GM21717 (cell line): ENCODE data around the gene GRAMD2B.
"Not testable (repeated sequence)": the region's sequence is repeated elsewhere in the genome, so short reads cannot be mapped to it uniquely, and the experiment has no call there.

Experiments used
- ATAC-seq: cut with Tn5 transposase; IDR thresholded peaks from one replicate; pipeline ENCODE4 v1.9.1; 2021; ENCODE audit warnings: mild to moderate bottlenecking, moderate library complexity; ENCODE audit not compliant: unreplicated experiment

The GRAMD2B gene

GRCh38 chr5:126403876-126404275, 19.3 kb upstream of the GRAMD2B start:
- ATAC-seq, result no peak

DNA sequence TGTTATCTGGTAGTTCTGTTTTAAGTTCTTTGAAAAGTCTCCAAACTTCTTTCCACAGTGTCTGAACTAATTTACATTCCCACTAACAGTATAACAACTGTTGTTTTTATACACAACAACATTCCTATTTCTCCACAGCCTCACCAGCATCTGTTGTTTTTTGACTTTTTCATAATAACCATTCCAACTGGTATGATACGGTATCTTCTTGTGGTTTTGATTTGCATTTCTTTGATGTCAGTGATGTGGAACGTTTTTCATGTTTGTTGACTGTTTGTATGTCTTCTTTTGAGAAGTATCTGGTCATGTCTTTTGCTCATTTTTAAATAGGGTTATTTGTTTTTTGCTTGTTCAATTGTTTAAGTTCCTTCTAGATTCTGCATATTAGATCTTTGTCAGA, 12.6 kb upstream of the GRAMD2B start:
- no peak for ATAC-seq

DNA sequence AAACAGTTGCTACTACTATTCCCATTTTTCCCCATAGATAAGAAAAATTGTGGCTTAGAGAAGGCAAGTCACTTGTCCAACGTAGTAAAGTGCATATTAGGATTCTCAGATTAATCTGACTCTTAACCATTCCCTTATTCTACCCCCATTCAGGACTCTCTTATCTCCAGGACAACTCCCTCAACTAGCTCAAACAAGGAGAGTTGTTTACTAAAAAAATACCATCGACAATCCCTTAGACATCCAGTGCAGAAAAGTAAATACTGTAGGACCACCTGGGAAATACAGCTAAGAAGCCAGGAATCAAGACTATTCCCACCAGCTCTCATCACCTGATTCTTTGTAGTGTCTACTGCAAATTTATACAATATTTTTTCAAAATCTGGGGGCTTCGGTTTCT, 9.4 kb upstream of the GRAMD2B start:
- ATAC-seq, result no peak

GRCh38 chr5:126414874-126415502, 8.2 kb upstream of the GRAMD2B start:
- no peak for ATAC-seq

- ATAC-seq, result no peak
Measured at GRCh38 chr5:126415789-126416188, 7.4 kb upstream of the GRAMD2B start.

GRCh38 chr5:126416266-126416925, 6.8 kb upstream of the GRAMD2B start:
- ATAC-seq, result no peak

- ATAC-seq, result no peak
Measured at GRCh38 chr5:126417178-126417577, 6.0 kb upstream of the GRAMD2B start.

DNA sequence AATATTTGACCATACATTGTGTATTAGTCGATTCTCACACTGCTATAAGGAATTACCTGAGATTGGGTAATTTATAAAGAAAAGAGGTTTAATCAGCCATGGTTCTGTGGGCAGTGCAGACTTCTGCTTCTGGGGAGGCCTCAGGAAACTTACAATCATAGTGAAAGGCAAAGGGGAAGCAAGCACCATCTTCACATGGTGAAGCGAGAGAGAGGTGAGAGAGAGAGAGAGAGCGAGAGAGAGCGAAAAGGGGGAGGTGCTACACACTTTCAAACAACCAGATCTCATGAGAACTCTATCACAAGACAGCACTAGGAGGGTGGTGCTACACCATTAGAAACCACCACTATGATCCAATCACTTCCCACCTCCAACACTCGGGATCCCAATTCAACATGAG, 4.1 kb upstream of the GRAMD2B start:
- no peak for ATAC-seq

- ATAC-seq, result no peak
Measured at GRCh38 chr5:126428421-126428820, 5.2 kb downstream of the GRAMD2B start.

GRCh38 chr5:126430631-126431030, 7.4 kb downstream of the GRAMD2B start:
- no peak for ATAC-seq

DNA sequence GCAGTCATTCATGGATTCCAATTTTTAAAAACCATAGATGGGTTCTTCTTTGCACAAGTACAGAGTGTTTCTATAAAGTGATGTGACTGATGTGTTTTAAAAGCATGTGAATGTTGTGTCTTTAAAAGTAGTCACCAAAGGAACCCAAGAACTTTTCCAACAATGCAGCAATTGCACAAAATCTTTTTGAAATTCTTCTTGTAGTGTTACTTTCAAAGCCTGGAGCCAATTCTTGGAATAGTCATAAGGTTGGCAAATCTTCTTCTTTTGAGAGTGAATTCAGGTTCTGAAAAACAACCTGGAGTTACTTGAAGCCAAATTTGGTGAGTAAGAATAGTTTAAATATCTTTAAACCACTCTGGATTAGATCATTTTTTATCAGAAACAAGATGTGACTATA, 10.5 kb downstream of the GRAMD2B start:
- no peak for ATAC-seq

DNA sequence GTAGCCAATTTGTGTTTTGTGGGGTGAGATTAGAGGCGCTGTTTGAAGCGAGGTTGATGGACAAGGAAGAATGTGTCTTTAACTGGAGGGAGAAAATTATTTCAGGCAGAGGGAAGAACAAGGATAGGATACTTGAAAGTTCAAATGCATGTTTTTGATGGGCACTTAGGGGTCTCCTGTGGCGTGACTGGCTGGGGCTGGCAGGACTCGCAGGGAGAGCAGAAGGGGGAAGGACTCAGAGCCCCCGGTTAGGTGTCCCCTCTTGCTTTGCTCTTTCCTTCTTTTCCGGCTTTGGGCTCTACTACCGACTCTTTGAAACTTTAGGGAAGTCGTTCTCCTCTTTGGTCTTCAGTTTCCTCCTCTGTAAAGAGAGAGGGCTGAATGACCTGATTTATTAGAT, 12.1 kb downstream of the GRAMD2B start:
- ATAC-seq, result no peak

GRCh38 chr5:126435714-126436113, 12.5 kb downstream of the GRAMD2B start:
- ATAC-seq, result no peak

DNA sequence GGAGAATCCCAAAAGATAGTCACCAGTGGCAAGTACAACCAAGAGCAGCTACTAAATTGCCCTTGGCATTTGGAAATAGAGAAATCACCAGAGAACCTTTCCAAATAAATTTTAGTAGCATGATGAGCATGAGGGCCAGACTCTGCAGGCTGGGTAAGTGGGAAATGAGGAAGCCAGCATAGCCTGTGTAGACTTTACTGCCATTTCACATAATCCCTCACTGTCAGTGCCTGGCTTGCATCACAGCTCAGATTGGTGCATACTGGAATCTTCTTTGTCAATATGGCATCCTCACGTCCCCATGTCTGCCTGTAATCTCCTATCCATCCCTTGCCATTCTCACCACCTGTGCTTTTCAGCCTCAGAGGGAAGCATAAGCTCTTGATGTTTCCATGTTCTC, 14.5 kb downstream of the GRAMD2B start:
- ATAC-seq, result peak; percentile 14

- peak; percentile 89 for ATAC-seq
Measured at GRCh38 chr5:126438267-126438666, 15.1 kb downstream of the GRAMD2B start.

GRCh38 chr5:126438868-126439267, 15.7 kb downstream of the GRAMD2B start:
- ATAC-seq, result no peak

- ATAC-seq, result not testable (repeated sequence)
Measured at GRCh38 chr5:126439724-126440123, 16.5 kb downstream of the GRAMD2B start.

DNA sequence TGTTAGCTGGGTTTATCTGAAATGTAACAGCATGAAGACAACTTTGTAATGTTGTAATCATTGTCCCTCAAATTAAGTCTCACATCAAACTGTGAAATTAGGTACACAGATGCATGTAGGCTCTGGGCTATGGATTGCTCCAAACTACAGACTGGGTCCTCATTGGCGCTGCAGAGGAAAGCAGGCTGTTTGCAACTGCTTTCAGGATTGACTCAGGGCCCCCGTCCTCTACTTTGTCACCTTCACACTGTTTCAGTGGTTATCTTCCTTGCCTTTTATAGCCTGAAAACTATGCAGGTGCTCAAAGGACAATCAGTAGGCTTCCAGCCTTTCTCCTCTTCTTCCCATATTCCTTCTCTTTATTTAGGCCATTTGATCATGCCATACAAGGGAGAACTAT, 18.0 kb downstream of the GRAMD2B start:
- ATAC-seq, result no peak

- peak; percentile 96 for ATAC-seq
Measured at GRCh38 chr5:126443374-126443851, 20.2 kb downstream of the GRAMD2B start.

GRCh38 chr5:126444137-126444536, 20.9 kb downstream of the GRAMD2B start:
- ATAC-seq, result no peak

DNA sequence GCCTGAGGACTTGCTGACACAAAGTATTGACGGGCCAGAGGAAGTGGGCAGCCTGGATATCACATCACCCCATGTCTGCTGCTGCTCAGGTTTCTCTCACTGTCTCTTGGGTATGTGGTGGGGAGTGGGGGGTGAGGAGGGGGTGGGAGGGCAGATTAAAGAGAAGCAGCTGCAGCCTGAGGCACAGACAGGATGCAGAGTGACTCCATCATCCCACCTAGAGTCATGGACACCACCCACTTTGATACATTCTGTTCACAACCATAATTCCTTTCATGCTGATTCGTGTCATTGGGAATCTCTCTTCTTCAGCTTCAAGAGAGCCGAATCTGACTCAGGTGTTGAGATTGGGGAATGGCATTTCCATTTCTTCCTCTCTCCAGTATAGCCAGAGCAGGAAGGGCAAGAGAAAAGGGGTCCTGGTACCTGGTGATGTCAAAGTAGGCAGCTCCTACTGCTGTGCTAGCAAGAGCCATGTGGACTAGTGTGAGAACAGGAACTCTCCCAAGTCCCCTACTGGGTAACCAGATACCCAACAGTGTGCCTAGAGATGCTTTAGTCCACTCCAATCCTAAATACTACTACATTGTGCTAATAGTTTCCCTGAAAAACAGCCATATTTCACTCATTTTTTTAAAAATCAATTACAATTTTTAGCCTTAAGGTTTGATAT, 22.4 kb downstream of the GRAMD2B start:
- no peak for ATAC-seq
